Umbilical cord (tissue), 2 donors: Measurements from ENCODE around the gene ABHD14A. TPM values are rescaled to one million over a fixed set of nuclear protein-coding genes. Genes with fewer than 3 reads are reported as not detected.
"Not testable (repeated sequence)": the region's sequence is repeated elsewhere in the genome, so short reads cannot be mapped to it uniquely, and the experiment has no call there.

Experiments used
- DNase-seq: peaks from one replicate; pipeline ENCODE4 v3.0.0-alpha.2; 2015; ENCODE audit warnings: low spot score
- total RNA-seq: library from RNA; depleted of rRNA; stranded (reverse); fragments of >200 nt; gene quantifications from one replicate; pipeline ENCODE4 v1.2.3, GENCODE V29; 2014; ENCODE audit warnings: low replicate concordance; ENCODE audit not compliant: insufficient read depth

Gene ABHD14A
- 8.9 TPM for total RNA-seq

GRCh38 chr3:51974963-51975851, at the start of gene ABHD14A:
ABHD14A (plus strand) TSS chr3:51975064; CDS start chr3:51975136, 72 bp downstream.
- peak; percentile 86 for DNase-seq

DNA sequence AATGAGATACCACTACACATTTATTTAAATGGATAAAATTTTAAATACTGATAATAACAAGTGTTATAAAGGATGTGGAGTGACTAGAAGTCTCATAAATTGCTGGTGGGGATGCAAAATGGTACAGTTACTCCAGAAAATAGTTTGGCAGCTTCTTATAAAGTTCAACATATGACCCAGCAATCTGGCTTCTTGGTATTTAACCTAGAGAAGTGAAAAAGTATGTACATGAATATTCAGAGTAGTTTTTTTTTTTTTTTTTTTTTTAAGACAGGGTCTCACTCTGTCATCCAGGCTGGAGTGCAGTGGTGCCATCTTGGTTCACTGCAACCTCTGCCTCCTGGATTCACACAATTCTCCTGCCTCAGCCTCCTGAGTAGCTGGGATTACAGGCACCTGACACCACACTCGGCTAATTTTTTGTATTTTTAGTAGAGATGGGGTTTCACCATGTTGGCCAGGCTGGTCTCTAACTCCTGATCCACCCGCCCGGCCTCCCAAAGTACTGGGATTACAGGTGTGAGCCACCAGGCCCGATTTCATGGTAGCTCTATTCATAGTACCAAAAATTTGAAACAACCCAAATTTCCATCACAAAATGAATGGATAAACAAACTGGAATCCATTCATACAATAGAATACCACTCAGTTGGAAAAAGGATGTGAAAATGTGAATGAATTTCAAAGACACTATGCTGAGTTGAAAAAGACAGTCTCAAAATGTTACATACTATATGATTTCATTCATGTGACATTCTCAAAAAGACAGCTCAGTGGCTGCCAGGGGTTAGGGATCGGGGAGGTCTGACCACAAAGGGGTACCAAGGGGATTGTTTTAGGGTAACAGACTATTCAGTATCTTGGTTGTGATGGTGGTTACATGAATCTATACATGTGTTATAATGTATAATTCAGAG, 47.5 kb upstream of the ABHD14A start:
- DNase-seq = no peak

DNA sequence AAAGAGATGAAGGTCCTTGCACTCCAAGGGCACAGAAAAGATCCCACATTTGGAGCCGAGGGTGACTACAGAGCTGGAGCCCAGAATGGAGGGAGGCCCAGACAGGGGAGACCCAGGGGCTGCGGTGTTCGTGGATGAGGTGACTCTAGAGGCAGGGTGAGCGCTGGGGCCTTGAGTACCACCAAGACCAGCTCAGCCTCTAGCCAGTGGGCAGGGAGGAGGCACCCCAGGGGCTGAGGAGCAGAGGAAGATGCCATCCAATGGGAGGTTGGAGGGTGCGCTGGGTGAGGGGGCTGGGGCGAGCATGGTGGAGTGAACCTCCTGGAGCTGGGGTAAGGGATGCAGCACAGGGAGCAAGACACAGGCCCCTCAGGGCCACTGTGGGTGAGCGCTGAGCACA, 46.4 kb upstream of the ABHD14A start:
- DNase-seq = no peak

GRCh38 chr3:51928981-51929380, 45.9 kb upstream of the ABHD14A start:
- not testable (repeated sequence) for DNase-seq

DNA sequence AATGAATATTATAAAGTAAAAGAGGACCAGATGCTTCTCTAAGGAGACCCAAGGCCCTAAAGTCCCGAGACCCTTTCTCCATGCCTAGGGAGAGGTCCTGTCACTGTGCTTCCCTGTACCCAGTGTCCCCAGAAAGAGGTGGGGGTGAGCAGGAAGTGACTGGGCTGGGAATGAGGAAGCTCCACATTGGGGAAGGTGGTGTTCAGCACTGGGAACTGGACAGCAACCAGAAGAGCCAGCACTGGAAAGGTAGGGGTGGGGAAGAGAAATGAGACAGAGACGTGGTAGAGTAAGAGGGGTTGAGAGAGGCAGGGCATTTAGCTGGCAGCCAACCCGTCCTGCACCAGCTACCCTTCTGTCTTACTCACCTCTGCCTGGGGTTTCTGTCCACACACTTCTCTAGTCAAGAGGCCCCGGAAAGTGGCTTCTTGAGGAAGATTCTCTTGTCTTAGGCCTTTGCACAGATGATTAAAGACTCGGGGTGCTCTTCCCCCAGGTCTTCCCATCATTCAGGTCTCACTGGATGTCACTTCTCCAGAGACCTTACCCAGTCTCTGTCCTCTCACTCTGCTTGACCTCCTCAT, 45.4 kb upstream of the ABHD14A start:
- DNase-seq = no peak

GRCh38 chr3:51930439-51930838, 44.4 kb upstream of the ABHD14A start:
- DNase-seq = no peak

DNA sequence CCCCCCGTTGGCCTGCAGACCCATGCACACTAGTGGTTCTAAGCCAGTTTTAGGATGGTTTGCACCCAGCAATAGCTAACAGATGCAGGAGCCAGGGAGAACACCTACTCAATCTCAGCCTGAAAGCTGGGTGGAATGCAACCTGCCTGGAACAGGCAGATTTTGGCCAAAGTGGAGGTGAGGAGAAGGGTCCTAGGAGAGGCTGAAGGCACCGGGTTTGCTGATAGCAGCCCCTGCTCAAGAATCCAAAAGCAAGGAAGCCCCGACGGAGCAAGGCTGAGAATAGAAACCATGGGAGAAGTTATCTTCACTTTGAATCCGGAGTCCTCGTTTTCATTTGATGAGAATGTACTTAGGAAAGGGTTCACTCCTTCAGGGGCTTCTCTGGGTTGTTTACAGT, 43.1 kb upstream of the ABHD14A start:
- DNase-seq = no peak

- DNase-seq = no peak
Observed at GRCh38 chr3:51932471-51933370, 42.1 kb upstream of the ABHD14A start.

DNA sequence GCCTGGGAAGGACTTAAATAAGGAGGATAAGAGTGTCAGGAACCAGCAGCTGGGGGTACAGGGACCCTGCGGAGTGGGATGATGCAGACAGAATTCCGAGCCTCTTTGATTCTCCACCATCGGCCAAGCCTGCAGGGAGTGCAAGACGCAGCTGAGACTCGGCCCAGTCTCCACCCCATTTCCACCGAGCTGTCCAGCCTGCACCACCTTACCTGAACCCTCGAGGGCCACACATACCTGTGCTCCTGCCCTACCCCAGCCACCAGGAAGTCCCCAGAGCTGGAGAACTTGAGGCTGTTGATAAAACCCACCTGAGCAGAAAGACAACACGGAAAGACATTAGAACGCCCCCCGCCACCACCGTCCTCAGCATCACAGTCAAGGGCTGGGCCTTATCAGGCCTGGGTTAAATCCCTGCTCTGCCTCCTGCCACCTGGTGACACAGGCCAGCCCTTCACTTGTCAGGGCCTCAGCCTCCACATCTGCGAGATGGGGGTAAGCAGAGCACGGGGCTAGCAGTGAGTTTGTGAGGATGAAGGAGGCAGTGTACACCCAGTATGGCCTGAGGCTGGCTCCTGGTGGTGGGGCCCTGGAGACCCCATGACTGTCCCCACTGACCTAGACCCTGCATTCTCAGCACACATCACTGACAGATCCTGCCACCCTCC, 41.3 kb upstream of the ABHD14A start:
- no peak for DNase-seq

GRCh38 chr3:51934139-51934850, 40.6 kb upstream of the ABHD14A start:
- DNase-seq = no peak

DNA sequence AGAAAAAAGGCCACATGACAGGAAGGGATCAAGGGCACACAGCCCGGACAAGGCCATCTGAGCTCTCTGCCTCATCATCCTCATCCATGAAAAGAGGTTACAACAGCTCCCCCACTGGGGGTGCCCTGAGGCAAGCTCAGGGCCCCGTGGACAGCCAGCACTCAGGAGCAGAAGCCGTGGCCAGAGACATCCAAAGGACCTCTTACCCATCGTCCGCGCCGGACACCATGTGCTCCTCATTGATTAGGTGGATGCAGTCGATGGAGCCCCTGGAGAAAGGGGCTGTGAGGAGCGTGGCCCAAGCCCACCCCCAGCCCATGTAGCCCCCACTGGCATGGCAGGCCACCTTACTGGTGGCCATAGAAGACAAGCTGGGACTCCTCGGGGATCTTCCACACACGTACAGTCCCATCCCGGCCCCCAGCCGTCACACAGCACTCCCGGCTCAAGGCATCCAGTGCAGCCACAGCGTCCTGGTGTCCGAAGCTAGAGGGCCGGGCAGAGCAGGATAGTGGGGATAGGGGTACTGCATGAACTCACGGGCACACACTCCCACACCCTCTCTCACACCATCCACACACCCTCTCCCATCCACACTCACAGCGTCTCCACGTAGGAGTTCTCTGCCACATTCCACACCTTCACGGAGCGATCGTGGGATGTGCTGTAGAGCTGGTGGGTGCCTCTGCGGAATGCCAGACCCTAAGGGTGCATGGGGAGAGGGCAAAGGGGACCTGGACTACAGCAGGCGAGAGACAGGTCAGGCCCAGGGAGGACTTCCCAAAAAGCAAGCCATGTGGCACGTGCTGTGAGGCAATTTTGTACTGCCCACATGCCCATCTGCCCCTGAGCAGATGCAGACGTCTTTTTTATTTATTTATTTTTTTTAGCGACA, 39.6 kb upstream of the ABHD14A start:
- DNase-seq = no peak

DNA sequence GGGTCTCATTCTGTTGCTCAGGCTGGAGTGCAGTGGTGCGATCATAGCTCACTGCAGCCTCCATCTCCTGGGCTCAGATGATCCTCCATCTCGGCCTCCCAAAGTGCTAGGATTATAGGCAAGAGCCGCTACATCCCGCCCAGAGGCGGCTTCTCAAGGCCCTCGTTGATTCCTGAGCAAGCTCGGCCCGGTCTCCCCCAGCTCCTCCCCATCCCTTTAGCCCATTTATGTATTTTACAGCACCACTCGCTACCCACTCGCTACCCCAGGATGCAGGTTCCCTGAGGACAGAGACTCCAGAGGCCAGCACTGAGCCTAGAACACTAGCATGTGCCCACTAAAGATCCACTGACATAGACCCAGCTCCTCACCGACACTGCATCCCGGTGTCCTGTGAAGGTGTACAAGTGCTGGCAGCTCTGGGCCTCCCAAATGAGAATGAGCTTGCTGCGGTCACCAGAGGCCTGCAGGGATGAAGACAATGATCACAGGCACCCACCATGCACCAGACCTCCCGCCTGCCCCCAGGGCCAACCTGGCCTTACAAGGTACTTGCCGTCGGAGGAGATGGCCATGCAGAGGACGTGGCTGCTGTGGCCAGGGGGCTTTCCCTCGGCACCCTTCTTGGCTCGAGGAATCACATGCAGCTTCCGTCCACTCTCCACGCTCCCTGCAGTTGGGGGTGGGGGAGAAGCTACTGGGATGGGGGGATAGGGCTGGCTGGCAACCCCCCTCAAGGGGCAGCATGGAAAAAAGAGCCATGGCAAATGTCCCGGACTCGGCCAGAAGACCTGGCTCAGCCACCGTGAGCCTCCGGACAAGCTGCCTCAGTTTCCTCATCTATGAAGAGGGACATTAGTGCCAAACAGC, 38.7 kb upstream of the ABHD14A start:
- DNase-seq = no peak

DNA sequence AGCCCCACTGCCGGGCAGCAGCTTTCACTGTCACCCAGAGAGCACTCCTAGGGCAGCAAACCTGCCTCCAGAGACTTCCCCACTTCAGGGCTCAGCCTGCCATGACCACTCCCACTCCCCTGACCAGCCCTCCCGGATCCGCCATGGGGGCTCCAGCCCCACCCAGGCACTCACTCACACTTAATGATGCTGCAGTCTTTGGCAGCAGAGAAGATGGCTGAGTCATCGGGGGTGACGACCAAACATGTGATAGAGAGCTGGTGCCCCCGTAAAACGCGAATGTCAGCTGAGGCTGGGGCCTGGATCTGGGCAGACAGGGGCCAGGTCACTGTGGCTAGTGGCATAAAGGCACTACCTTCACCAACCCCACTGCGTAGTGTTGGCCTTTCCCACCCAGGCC, 37.9 kb upstream of the ABHD14A start:
- DNase-seq = no peak

- no peak for DNase-seq
Observed at GRCh38 chr3:51937611-51938450, 37.0 kb upstream of the ABHD14A start.

DNA sequence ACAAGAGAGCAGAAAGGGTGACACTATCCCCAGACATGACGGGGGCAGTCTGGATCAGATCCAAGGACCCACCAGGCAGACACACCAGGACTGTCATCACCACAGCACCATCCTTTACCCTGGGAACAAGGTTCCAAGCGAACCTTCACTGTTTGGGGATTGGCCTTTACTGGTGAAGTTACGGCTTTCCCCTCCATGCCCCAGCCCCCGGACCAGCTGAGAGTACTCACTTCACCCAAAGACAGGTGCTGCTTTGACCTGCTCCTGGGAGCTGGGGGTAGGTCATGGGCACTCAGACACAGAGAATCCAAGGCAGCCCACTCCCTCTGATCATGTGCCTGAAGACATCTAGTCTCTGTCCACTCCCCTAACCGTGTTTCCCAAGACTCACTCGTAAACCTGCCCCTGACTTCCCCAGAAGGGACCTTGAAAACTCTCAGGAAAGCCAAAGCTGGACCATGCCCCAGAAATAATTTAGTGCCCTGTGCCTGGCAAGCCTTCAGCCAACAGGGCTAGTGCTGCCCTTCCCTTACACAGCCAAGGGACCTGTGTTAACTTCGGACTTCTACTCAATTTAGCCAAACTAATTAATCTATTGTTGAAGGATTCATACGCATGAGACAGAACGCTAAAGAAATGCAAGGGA, 36.0 kb upstream of the ABHD14A start:
- no peak for DNase-seq
